NCI-H1930 (cell line): ENCODE results near the gene ITSN2.
"Not testable (repeated sequence)": the region's sequence is repeated elsewhere in the genome, so short reads cannot be mapped to it uniquely, and the experiment has no call there.

Experiments
- DNase-seq, 2 experiments: peaks; one replicate each; lab custom pipeline; 2025; lab: John Stamatoyannopoulos, UW

Gene ITSN2

GRCh38 chr2:24214880-24215279, 145.5 kb downstream of the ITSN2 start:
- DNase-seq: no peak

- no peak for DNase-seq
These were observed 148.9 kb downstream of the ITSN2 start for GRCh38 chr2:24211408-24211807.

- no peak for DNase-seq
These were observed 149.6 kb downstream of the ITSN2 start for GRCh38 chr2:24210723-24211122.

GRCh38 chr2:24210106-24210455, 150.3 kb downstream of the ITSN2 start:
- no peak for DNase-seq

GRCh38 chr2:24209389-24210105, 150.8 kb downstream of the ITSN2 start:
- no peak for DNase-seq

GRCh38 chr2:24208490-24208889, 151.8 kb downstream of the ITSN2 start:
- DNase-seq: no peak

GRCh38 chr2:24207359-24207758, 153.0 kb downstream of the ITSN2 start:
- DNase-seq: no peak

- no peak for DNase-seq
These were observed 153.6 kb downstream of the ITSN2 start for GRCh38 chr2:24206714-24207113.

- DNase-seq: no peak
These were observed 154.1 kb downstream of the ITSN2 start for GRCh38 chr2:24206242-24206641.

- DNase-seq: no peak
These were observed 155.2 kb downstream of the ITSN2 start for GRCh38 chr2:24205131-24205530.

GRCh38 chr2:24204505-24204904, 155.8 kb downstream of the ITSN2 start:
- DNase-seq: no peak

- no peak for DNase-seq
These were observed 156.6 kb downstream of the ITSN2 start for GRCh38 chr2:24203787-24204150.

GRCh38 chr2:24203029-24203786, 157.1 kb downstream of the ITSN2 start:
- DNase-seq: no peak

- DNase-seq: no peak
These were observed 159.5 kb downstream of the ITSN2 start for GRCh38 chr2:24200799-24201198.

GRCh38 chr2:24199968-24200590, 160.3 kb downstream of the ITSN2 start:
- DNase-seq: no peak

- DNase-seq: not testable (repeated sequence)
These were observed 163.1 kb downstream of the ITSN2 start for GRCh38 chr2:24197213-24197612.

- DNase-seq: no peak
These were observed 168.5 kb downstream of the ITSN2 start for GRCh38 chr2:24191848-24192247.

GRCh38 chr2:24191156-24191555, 169.2 kb downstream of the ITSN2 start:
- DNase-seq: no peak

GRCh38 chr2:24190503-24190902, 169.8 kb downstream of the ITSN2 start:
- no peak for DNase-seq

GRCh38 chr2:24189551-24189950, 170.8 kb downstream of the ITSN2 start:
- no peak for DNase-seq

GRCh38 chr2:24183366-24184069, 176.8 kb downstream of the ITSN2 start:
- DNase-seq: no peak

GRCh38 chr2:24182507-24182906, 177.8 kb downstream of the ITSN2 start:
- no peak for DNase-seq

GRCh38 chr2:24181849-24182248, 178.5 kb downstream of the ITSN2 start:
- DNase-seq: no peak
